GM12878 (cell line): ENCODE results near the gene B4GALT1. TPM values are rescaled to one million over a fixed set of nuclear protein-coding genes. Genes with fewer than 3 reads are reported as not detected.

Experiments
- ATAC-seq: fragments of 200-7000 bp; cut with Tn5 transposase; 3 replicates; pipeline ENCODE4 v1.9.1; 2020; ENCODE audit warnings: mild to moderate bottlenecking, moderate library complexity
- BruUV-seq: library from RNA; stranded (reverse); fragments of 400-500 nt; replicated peaks from 2 replicates; lab custom pipeline; 2021; lab: Mats Ljungman, UMichigan
- CTCF ChIA-PET: fragments of 300-600 bp; sonication (Branson Sonifier 250); formaldehyde crosslinking; extraction: SDS; loops from one replicate; lab custom pipeline; 2021; ENCODE audit warnings: inconsistent platforms; lab: Yijun Ruan, JAX
- POLR2A ChIA-PET: fragments of 350-600 bp; formaldehyde crosslinking; extraction: SDS; loops from one replicate; lab custom pipeline; 2021; ENCODE audit warnings: inconsistent platforms; lab: Charles Lee
- RAD21 ChIA-PET: fragments of 300-600 bp; sonication (Branson Sonifier 250); formaldehyde crosslinking; loops from one replicate; lab custom pipeline; 2023; ENCODE audit warnings: antibody characterized with exemption; ENCODE audit not compliant: unreplicated experiment; lab: Charles Lee
- SMC1A ChIA-PET: fragments of 300-600 bp; sonication (Branson Sonifier 250); formaldehyde crosslinking; loops from one replicate; lab custom pipeline; 2023; ENCODE audit not compliant: unreplicated experiment, uncharacterized antibody; lab: Charles Lee
- DNase-seq: peaks from one replicate; pipeline ENCODE4 v3.0.0-alpha.2; 2011; ENCODE audit warnings: low read depth, low spot score
- FAIRE-seq: peaks from 3 replicates; lab custom pipeline; 2011; peaks lifted over from hg19 to GRCh38; lab: Jason Lieb, UNC
- H2AFZ ChIP-seq: 2 replicates; pipeline ENCODE4 v1.6.0; 2011; ENCODE audit warnings: low read depth, low read length, control low read depth; ENCODE audit not compliant: control insufficient read depth
- H3K27ac ChIP-seq: 2 replicates; pipeline ENCODE4 v1.5.1; 2011; ENCODE audit warnings: control low read depth; ENCODE audit not compliant: control insufficient read depth, insufficient read depth
- H3K27me3 ChIP-seq, 2 experiments: replicated peaks in 1 of 2; 2 replicates each; pipeline versions ENCODE4 v1.6.0 to v1.6.1; 2011; ENCODE audit warnings: low read length in 1 of 2; ENCODE audit not compliant: control insufficient read depth in 2 of 2, insufficient read depth in 2 of 2
- H3K36me3 ChIP-seq, 2 experiments: 2 replicates each; pipeline ENCODE4 v1.5.1; 2011; ENCODE audit warnings: low read length in 1 of 2; ENCODE audit not compliant: control insufficient read depth in 2 of 2, insufficient read depth in 2 of 2
- H3K4me1 ChIP-seq: 2 replicates; pipeline ENCODE4 v1.6.1; 2011; ENCODE audit warnings: mild to moderate bottlenecking, low read length, moderate library complexity, mixed read lengths; ENCODE audit not compliant: control insufficient read depth, insufficient read depth
- H3K4me2 ChIP-seq: 2 replicates; pipeline ENCODE4 v1.6.0; 2011; ENCODE audit warnings: control low read depth; ENCODE audit not compliant: control insufficient read depth, insufficient read depth
- H3K4me3 ChIP-seq: fragments of 200-600 bp; sonication (generic); 2 replicates; pipeline ENCODE4 v1.5.1; 2016
- H3K79me2 ChIP-seq: 2 replicates; pipeline ENCODE4 v1.6.0; 2011; ENCODE audit warnings: low read length; ENCODE audit not compliant: control insufficient read depth, insufficient read depth
- H3K9ac ChIP-seq: 2 replicates; pipeline ENCODE4 v1.8.0; 2011; ENCODE audit warnings: low read length, control low read depth, mixed read lengths; ENCODE audit not compliant: control insufficient read depth, insufficient read depth
- H3K9me3 ChIP-seq: replicated peaks from 3 replicates; pipeline ENCODE4 v1.5.1; 2011; ENCODE audit warnings: mild to moderate bottlenecking, low read length; ENCODE audit not compliant: control insufficient read depth, insufficient read depth
- H4K20me1 ChIP-seq: 2 replicates; pipeline ENCODE4 v1.6.0; 2011; ENCODE audit not compliant: control insufficient read depth, insufficient read depth
- EED ChIP-seq: sonication (generic); IDR thresholded peaks from 2 replicates; pipeline ENCODE4 v1.6.1; 2016; ENCODE audit warnings: antibody characterized with exemption, low read depth
- FOXK2 ChIP-seq: fragments of 450-650 bp; IDR thresholded peaks from 2 replicates; pipeline ENCODE4 v1.6.1; 2017; ENCODE audit warnings: mild to moderate bottlenecking, moderate library complexity
- JUNB ChIP-seq: IDR thresholded peaks from 2 replicates; pipeline ENCODE4 v1.6.1; 2016; ENCODE audit warnings: antibody characterized with exemption, mild to moderate bottlenecking
- JUND ChIP-seq: IDR thresholded peaks from 2 replicates; pipeline ENCODE4 v1.6.1; 2012; ENCODE audit warnings: low read depth, mild to moderate bottlenecking, low read length, improper control_type of control experiment, moderate library complexity
- RCOR1 ChIP-seq: conservative IDR thresholded peaks from 2 replicates; pipeline ENCODE4 v1.6.1; 2012; ENCODE audit warnings: low read depth, low read length, improper control_type of control experiment
- SMARCA5 ChIP-seq: fragments of 450-650 bp; IDR thresholded peaks from 2 replicates; pipeline ENCODE4 v1.6.1; 2017; ENCODE audit warnings: mild to moderate bottlenecking
- SPI1 ChIP-seq: IDR thresholded peaks from 2 replicates; pipeline ENCODE4 v1.6.1; 2011; ENCODE audit warnings: low read depth, mild to moderate bottlenecking, low read length, moderate library complexity, borderline replicate concordance; ENCODE audit not compliant: insufficient read depth
- ZNF217 ChIP-seq: fragments of 450-650 bp; IDR thresholded peaks from 2 replicates; pipeline ENCODE4 v1.6.1; 2017; ENCODE audit warnings: antibody characterized with exemption, mild to moderate bottlenecking
- ZZZ3 ChIP-seq: IDR thresholded peaks from 2 replicates; pipeline ENCODE4 v1.6.1; 2011; ENCODE audit warnings: low read depth; ENCODE audit not compliant: control insufficient read depth, insufficient read length
- WGBS: methylation state at CpG from one replicate; pipeline ENCODE4 v1.1.6; 2016; ENCODE audit warnings: low lambda C conversion rate; ENCODE audit not compliant: insufficient replicate concordance, insufficient coverage; ENCODE audit errors: missing lambda C conversion rate; 5-methylcytosine and 5-hydroxymethylcytosine counted together
- in situ Hi-C: fragments of 300-500 bp; cut with MboI; formaldehyde crosslinking; loops from 9 replicates; pipeline ENCODE4 v1.14.3; 2018; ENCODE audit warnings: mixed read lengths
- intact Hi-C: fragments of 100-400 bp; cut with micrococcal nuclease; formaldehyde crosslinking; loops from one replicate; pipeline ENCODE4 v1.14.2; 2022; ENCODE audit not compliant: unreplicated experiment
- polyA plus RNA-seq, 11 experiments: library from polyadenylated mRNA; depleted of rRNA in 4 of 11; unstranded in 6 of 11; stranded (reverse) in 5 of 11; fragments of >200 nt; fragmentation: Nextera tagmentation in 4 of 11; fragmentation: Illumina TruSeq in 1 of 11; extraction: Ambion mirVana in 4 of 11; extraction: Trizol in 1 of 11; gene quantifications; 1 replicate in 1 of 11; 2 replicates in 10 of 11; pipeline versions ENCODE4 v1.2.1 to v1.2.3, GENCODE V29; 2011 to 2016; ENCODE audit warnings: inconsistent platforms in 2 of 11, missing spikeins in 2 of 11, low read depth in 1 of 11
- total RNA-seq, 4 experiments: library from RNA; depleted of rRNA in 3 of 4; stranded (reverse); fragments of >200 nt in 3 of 4; fragmentation: Illumina TruSeq in 1 of 4; extraction: Trizol in 1 of 4; gene quantifications; 2 replicates each; pipeline versions ENCODE4 v1.2.1 to v1.2.3, GENCODE V29; 2013 to 2021
- TF ChIP-seq, protein P1 (sequence below): fragments of 450-650 bp; formaldehyde crosslinking; IDR thresholded peaks from 2 replicates; pipeline ENCODE4 v1.4.0; 2020; ENCODE audit warnings: mild to moderate bottlenecking, moderate library complexity

B4GALT1 gene
- total and polyA plus RNA-seq, 10 of the 15 experiments (the other 5 are each of a cell fraction or from before 2014, with no cell fraction given): 12.7 to 79.0 (median 41.0) TPM

DNA sequence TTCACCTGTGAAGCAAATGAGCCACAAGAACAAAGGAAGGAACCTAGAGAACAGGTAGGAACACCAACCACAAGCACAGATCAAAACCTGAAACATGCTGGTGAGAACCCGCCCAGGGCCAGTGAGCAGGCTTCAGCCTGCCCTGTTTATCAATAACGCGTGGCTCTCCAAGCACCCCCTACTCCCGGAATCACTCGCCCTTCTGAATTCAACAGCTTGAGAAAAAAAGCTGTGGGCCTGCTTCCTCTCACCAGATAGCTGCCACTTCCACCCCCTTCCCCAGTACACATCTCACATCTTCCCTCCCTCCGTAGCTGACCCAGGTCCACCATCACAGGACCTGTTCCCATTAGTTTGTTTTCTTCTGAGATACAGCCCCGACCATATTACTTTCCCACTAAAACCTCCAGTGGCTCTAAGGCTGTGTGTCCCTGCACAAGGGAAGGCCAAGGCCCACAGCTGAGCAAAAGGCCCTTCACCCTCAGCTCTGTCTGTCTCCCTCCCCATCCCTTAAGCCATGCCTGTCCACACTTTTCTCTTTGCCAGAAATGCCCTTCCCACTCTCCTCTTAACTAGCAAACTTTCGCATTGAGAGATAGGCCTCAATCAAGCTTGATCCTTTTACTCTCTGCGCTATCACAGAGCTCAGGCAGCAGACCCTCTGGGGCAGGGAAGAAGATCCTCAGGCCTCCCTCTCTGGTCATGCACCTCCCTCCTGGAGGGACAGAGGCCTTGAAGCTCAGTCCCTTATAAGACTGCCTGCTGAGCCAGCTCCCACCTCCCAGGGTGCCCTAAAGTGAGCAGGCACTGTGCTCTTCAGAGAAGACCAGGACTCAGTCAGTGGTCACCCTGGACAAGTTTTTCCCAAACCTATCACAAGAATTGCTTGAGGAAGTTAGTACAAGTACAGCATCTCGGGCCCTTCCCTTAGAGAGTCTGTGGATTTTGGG, 30.1 kb downstream of the B4GALT1 start:
- ATAC-seq (peak; percentile 10), FAIRE-seq (no peak), DNase-seq (no peak)
- ChIA-PET POLR2A (interaction anchor here (0.6 to 1.8 kb wide), 8 partner anchors 10 to 120 kb away, joined by 3 to 6 read pairs (median 3); partner anchors contain the start of gene B4GALT1), SMC1A (interaction anchor here (0.7 to 12.9 kb wide), 9 partner anchors 9 to 90 kb away, joined by 3 to 172 read pairs (median 5); no protein-coding TSS in a partner anchor), RAD21 (interaction anchor here (1.0 to 3.2 kb wide), 4 partner anchors 13 to 89 kb away, joined by 3 to 22 read pairs (median 6); no protein-coding TSS in a partner anchor), CTCF (interaction anchor here (0.6 to 1.7 kb wide), 7 partner anchors 10 to 89 kb away, joined by 3 to 8 read pairs (median 4); no protein-coding TSS in a partner anchor)
- WGBS: 51% methylated on average over 10 of the region's 10 CpGs
- peak overlapping the region; percentile 82 for H3K4me2 ChIP-seq
- H3K4me1 ChIP-seq: peaks cover 72% of the 10 kb centered on the region
- TF ChIP-seq EED: 0 out of 2 replicates have a peak, but pooled peaks have one; percentile 16
- TF ChIP-seq RCOR1: no peak
- H3K27me3 ChIP-seq: no peaks in the 10 kb centered on the region
- H3K79me2 ChIP-seq: peaks cover 71% of the 10 kb centered on the region
- no peaks in the 10 kb centered on the region for H3K9me3 ChIP-seq
- no peak overlapping the region for H3K4me3 ChIP-seq
- peak overlapping the region; percentile 85 for H3K27ac ChIP-seq
- BruUV-seq: no TSS peak
- intact Hi-C loops (no loop called here), in situ Hi-C loops (no loop called here)
- peak overlapping the region; percentile 31; the same call in 1 of the 2 replicates for H3K9ac ChIP-seq
- H4K20me1 ChIP-seq: no peaks in the 10 kb centered on the region
- no peak overlapping the region for H2AFZ ChIP-seq
- H3K36me3 ChIP-seq: peaks cover 18 to 21% of the 10 kb centered on the region in 2 experiments

DNA sequence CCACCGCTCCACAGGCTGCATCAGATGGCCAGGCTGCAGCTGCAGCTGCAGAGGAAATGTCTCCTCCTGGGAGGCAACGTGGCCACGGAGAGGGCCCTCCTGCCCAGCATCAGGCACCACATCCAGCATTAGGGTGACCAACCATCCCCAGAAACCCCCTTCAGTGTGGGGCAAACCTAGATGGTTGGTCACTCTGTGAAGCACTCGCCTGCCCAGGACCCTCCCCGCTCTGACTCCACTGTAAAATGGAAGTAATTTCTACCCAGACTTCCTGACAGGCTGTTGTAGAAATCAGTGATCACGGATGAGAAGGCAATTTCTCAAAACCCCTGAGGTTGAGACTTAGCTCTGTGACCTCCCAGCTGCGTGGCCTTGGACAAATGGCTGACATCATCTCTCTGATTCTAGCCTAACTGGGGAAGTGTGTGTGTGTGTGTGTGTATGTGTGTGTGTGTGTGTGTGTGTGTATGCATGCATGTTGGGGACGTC, 31.6 kb downstream of the B4GALT1 start:
- WGBS: 84% methylated on average over 8 of the region's 8 CpGs
- Histone ChIP-seq H3K4me2 (peak overlapping the region; percentile 41; the same call in 1 of the 2 replicates), H3K4me3 (no peak overlapping the region), H3K9ac (peak overlapping the region; percentile 25), H3K9me3 (no peaks in the 10 kb centered on the region), H3K4me1 (peaks cover 70% of the 10 kb centered on the region), H4K20me1 (no peaks in the 10 kb centered on the region), H3K79me2 (peaks cover 63% of the 10 kb centered on the region), H3K36me3 (peaks cover 25 to 28% of the 10 kb centered on the region in 2 experiments), H2AFZ (no peak overlapping the region; the same call in 1 of the 2 replicates), H3K27me3 (no peaks in the 10 kb centered on the region), H3K27ac (peak overlapping the region; percentile 85)
- no TSS peak for BruUV-seq
- in situ Hi-C loops: no loop called here
- DNase-seq (no peak), FAIRE-seq (no peak), ATAC-seq (peak; percentile 3; the same call in 1 of the 3 replicates)
- ChIA-PET CTCF (interaction anchor here (0.7 to 1.7 kb wide), 4 partner anchors 9 to 35 kb away, joined by 3 to 5 read pairs (median 4); no protein-coding TSS in a partner anchor), POLR2A (interaction anchor here (0.6 to 1.3 kb wide), 4 partner anchors 10 to 44 kb away, joined by 3 to 8 read pairs (median 4); no protein-coding TSS in a partner anchor), SMC1A (interaction anchor here (1.0 to 12.9 kb wide), 6 partner anchors 8 to 91 kb away, joined by 3 to 172 read pairs (median 6); no protein-coding TSS in a partner anchor), RAD21 (interaction anchor here (0.6 to 3.2 kb wide), 3 partner anchors 23 to 196 kb away, joined by 3 to 22 read pairs (median 3); no protein-coding TSS in a partner anchor)
- intact Hi-C loops: no loop called here
- TF ChIP-seq JUNB (0 out of 2 replicates have a peak, but pooled peaks have one; percentile 19), SMARCA5 (no peak), ZZZ3 (no peak), SPI1 (no peak), ZNF217 (no peak), FOXK2 (no peak), JUND (no peak)
- TF ChIP-seq, protein P1, sequence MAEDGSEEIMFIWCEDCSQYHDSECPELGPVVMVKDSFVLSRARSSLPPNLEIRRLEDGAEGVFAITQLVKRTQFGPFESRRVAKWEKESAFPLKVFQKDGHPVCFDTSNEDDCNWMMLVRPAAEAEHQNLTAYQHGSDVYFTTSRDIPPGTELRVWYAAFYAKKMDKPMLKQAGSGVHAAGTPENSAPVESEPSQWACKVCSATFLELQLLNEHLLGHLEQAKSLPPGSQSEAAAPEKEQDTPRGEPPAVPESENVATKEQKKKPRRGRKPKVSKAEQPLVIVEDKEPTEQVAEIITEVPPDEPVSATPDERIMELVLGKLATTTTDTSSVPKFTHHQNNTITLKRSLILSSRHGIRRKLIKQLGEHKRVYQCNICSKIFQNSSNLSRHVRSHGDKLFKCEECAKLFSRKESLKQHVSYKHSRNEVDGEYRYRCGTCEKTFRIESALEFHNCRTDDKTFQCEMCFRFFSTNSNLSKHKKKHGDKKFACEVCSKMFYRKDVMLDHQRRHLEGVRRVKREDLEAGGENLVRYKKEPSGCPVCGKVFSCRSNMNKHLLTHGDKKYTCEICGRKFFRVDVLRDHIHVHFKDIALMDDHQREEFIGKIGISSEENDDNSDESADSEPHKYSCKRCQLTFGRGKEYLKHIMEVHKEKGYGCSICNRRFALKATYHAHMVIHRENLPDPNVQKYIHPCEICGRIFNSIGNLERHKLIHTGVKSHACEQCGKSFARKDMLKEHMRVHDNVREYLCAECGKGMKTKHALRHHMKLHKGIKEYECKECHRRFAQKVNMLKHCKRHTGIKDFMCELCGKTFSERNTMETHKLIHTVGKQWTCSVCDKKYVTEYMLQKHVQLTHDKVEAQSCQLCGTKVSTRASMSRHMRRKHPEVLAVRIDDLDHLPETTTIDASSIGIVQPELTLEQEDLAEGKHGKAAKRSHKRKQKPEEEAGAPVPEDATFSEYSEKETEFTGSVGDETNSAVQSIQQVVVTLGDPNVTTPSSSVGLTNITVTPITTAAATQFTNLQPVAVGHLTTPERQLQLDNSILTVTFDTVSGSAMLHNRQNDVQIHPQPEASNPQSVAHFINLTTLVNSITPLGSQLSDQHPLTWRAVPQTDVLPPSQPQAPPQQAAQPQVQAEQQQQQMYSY (CRISPR knock-in tag): no peak
